Osteoblast (primary cell): ENCODE measurements around the gene TOP1. TPM values are rescaled to one million over a fixed set of nuclear protein-coding genes. Genes with fewer than 3 reads are reported as not detected.
"Not testable (repeated sequence)": the region's sequence is repeated elsewhere in the genome, so short reads cannot be mapped to it uniquely, and the experiment has no call there.

Source experiments
- DNase-seq: peaks from one replicate; pipeline ENCODE4 v3.0.0; 2011; ENCODE audit warnings: low spot score, mixed read lengths; ENCODE audit not compliant: insufficient read length; ENCODE audit errors: missing footprints
- H2AFZ ChIP-seq: 2 replicates; pipeline ENCODE4 v1.6.0; 2011; ENCODE audit warnings: mild to moderate bottlenecking, low read length
- H3K27ac ChIP-seq: 2 replicates; pipeline ENCODE4 v1.5.1; 2011; ENCODE audit warnings: mild to moderate bottlenecking, low read depth, low read length, moderate library complexity
- H3K27me3 ChIP-seq: 2 replicates; pipeline ENCODE4 v1.6.0; 2012; ENCODE audit warnings: mild to moderate bottlenecking, control low read depth, inconsistent platforms, low read length, moderate library complexity; ENCODE audit not compliant: insufficient read depth
- H3K36me3 ChIP-seq: 2 replicates; pipeline ENCODE4 v1.5.1; 2011; ENCODE audit warnings: mild to moderate bottlenecking, low read length, control low read depth, moderate library complexity; ENCODE audit not compliant: insufficient read depth
- H3K4me1 ChIP-seq: 2 replicates; pipeline ENCODE4 v1.5.1; 2011; ENCODE audit warnings: mild to moderate bottlenecking, low read length, control low read depth, moderate library complexity; ENCODE audit not compliant: insufficient read depth
- H3K4me2 ChIP-seq: 2 replicates; pipeline ENCODE4 v1.6.0; 2011; ENCODE audit warnings: mild to moderate bottlenecking, low read length; ENCODE audit not compliant: insufficient read depth
- H3K4me3 ChIP-seq: fragments of 200-600 bp; sonication (generic); 3 replicates; pipeline ENCODE4 v1.5.1; 2012; ENCODE audit warnings: mild to moderate bottlenecking, low read length, inconsistent platforms; ENCODE audit not compliant: insufficient read depth
- H3K79me2 ChIP-seq: 2 replicates; pipeline ENCODE4 v1.6.0; 2012; ENCODE audit warnings: mild to moderate bottlenecking, low read length, control low read depth, inconsistent platforms; ENCODE audit not compliant: insufficient read depth
- H3K9me3 ChIP-seq: 2 replicates; pipeline ENCODE4 v1.5.1; 2011; ENCODE audit warnings: low read depth, low read length, control low read depth
- H4K20me1 ChIP-seq: 2 replicates; pipeline ENCODE4 v1.6.0; 2012; ENCODE audit warnings: mild to moderate bottlenecking, low read length, control low read depth; ENCODE audit not compliant: insufficient read depth
- total RNA-seq: library from RNA; depleted of rRNA; stranded (reverse); fragments of >200 nt; gene quantifications from 2 replicates; pipeline ENCODE4 v1.2.3, GENCODE V29; 2012
- TF ChIP-seq, protein P1 (sequence below): IDR thresholded peaks from 2 replicates; pipeline ENCODE4 v1.5.1; 2011; ENCODE audit warnings: mild to moderate bottlenecking, low read depth, low read length, moderate library complexity; ENCODE audit errors: extremely low read depth

The TOP1 gene
- total RNA-seq, 1 donor, result 10.5 TPM

DNA sequence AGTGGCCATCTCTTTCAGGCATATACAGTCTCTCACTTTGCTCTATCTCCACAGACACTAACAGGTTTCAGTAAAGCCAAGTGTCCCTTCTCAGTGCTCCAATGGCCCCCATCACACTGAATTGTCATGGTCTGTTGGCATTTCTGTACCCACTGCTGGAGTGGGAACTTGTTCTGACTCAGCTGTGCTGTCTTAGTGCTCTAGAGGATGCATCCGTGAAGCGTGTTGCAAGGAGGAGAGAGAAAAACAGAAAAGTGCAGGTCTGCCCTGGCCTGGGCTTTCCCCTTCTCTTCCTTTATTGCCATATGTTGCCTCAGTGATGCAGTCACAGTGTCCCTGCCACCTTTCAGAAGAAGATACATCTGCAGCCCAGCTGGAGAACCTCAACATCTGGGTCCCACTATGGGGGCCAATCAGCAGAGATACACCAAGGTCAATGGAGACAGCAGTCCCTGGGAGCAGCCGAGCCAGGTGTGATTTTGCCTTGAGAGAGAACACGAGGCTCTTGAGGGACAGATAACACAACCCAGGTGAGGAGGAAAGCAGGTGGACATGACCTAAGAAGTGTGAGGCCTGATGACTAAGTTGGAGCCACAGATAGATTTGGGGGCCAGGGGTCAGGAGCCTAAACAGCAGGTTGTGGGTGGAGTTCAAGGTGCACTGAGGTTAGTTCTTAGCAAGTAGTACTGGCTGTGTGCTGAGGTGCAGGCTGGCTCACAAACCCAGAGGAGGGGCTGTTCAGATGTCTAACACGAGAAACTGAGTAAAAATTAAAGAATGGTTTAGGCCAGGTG lies 103.2 kb downstream of the TOP1 start:
- Histone ChIP-seq H3K36me3 (no peaks in the 10 kb centered on the region), H3K79me2 (peaks cover under 1% of the 10 kb centered on the region), H3K9me3 (no peaks in the 10 kb centered on the region), H2AFZ (no peak overlapping the region), H3K4me1 (no peaks in the 10 kb centered on the region), H3K27me3 (no peaks in the 10 kb centered on the region), H4K20me1 (no peaks in the 10 kb centered on the region), H3K4me3 (no peak overlapping the region), H3K4me2 (no peak overlapping the region), H3K27ac (no peak overlapping the region)
- TF ChIP-seq, protein P1, sequence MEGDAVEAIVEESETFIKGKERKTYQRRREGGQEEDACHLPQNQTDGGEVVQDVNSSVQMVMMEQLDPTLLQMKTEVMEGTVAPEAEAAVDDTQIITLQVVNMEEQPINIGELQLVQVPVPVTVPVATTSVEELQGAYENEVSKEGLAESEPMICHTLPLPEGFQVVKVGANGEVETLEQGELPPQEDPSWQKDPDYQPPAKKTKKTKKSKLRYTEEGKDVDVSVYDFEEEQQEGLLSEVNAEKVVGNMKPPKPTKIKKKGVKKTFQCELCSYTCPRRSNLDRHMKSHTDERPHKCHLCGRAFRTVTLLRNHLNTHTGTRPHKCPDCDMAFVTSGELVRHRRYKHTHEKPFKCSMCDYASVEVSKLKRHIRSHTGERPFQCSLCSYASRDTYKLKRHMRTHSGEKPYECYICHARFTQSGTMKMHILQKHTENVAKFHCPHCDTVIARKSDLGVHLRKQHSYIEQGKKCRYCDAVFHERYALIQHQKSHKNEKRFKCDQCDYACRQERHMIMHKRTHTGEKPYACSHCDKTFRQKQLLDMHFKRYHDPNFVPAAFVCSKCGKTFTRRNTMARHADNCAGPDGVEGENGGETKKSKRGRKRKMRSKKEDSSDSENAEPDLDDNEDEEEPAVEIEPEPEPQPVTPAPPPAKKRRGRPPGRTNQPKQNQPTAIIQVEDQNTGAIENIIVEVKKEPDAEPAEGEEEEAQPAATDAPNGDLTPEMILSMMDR, result no peak
- no peak for DNase-seq

DNA sequence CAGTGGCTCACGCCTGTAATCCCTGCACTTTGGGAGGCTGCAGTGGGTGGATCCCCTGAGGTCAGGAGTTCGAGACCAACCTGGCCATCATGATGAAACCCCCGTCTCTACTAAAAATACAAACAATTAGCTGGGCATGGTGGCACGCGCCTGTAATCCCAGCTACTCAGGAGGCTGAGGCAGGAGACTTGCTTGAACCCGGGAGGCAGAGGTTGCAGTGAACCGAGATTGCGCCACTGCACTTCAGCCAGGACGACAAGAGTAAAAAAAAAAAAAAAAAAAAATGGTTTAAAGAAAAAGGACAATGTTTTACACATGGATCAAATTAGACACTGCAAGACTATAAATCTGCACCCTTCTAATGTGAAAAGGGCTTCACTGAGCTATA lies 103.8 kb downstream of the TOP1 start:
- not testable (repeated sequence) for H3K4me3 ChIP-seq, H3K9me3 ChIP-seq, H3K4me1 ChIP-seq, H3K36me3 ChIP-seq, H3K27ac ChIP-seq, H3K4me2 ChIP-seq, H2AFZ ChIP-seq, H3K27me3 ChIP-seq, H4K20me1 ChIP-seq, H3K79me2 ChIP-seq, DNase-seq

GRCh38 chr20:41133709-41134361 lies 105.2 kb downstream of the TOP1 start:
- Histone ChIP-seq H3K4me1 (no peaks in the 10 kb centered on the region), H3K79me2 (peaks cover 19% of the 10 kb centered on the region), H4K20me1 (peaks cover 7% of the 10 kb centered on the region), H2AFZ (no peak overlapping the region), H3K9me3 (no peaks in the 10 kb centered on the region), H3K36me3 (no peaks in the 10 kb centered on the region), H3K27me3 (no peaks in the 10 kb centered on the region), H3K4me2 (no peak overlapping the region), H3K27ac (no peak overlapping the region), H3K4me3 (no peak overlapping the region)
- TF ChIP-seq, protein P1, result no peak
- peak; percentile 88 for DNase-seq

DNA sequence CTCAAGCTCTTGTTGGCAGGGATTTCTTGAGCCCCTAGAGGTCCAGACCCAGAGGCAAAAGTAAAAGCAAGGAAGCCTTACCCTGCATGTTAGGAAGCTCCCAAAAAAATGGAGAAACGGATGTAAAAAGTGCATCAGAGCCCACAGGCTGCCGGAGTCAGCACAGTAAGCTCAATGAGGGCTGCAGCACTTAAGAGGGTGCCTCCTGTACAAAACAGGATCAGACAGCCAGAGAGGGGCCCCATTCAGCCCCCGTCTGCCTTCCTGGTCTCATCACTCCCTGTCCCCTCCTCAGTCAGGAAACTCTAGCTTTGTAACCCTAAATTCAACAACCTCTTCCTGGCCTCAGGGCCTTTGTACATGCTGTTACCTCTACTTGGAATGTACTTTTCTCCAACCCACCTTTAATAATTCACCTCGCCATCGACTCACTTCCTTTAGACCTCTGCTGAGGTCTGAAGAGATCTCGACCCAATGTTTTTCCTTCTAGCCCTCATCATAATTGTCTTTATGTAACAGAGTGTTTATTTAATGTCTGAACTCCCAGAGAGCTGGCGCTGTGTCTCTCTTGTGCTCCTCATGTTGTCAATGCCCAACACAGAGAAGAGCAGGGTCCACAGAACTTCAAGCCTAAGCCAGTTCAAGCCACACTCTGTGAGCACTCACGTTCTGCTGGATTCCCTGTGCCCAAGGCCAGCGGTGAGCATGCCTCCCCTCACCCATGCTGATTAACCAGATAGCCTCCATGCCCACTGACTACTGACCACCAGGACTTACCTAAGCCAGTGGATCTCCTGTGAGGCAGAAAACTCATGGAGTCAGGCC lies 106.0 kb downstream of the TOP1 start:
- no peak for DNase-seq
- H4K20me1 ChIP-seq, result peaks cover 13% of the 10 kb centered on the region
- H2AFZ ChIP-seq, result no peak overlapping the region
- H3K27me3 ChIP-seq, result no peaks in the 10 kb centered on the region
- peaks cover 7% of the 10 kb centered on the region for H3K4me1 ChIP-seq
- no peak overlapping the region for H3K4me2 ChIP-seq
- H3K4me3 ChIP-seq, result no peak overlapping the region
- H3K79me2 ChIP-seq, result peaks cover 27% of the 10 kb centered on the region
- no peaks in the 10 kb centered on the region for H3K9me3 ChIP-seq
- TF ChIP-seq, protein P1, result no peak
- H3K27ac ChIP-seq, result no peak overlapping the region
- H3K36me3 ChIP-seq, result no peaks in the 10 kb centered on the region
